Measurements from ENCODE around the gene NACC1. TPM values are rescaled to one million over a fixed set of nuclear protein-coding genes. Genes with fewer than 3 reads are reported as not detected.
"Not testable (repeated sequence)": the region's sequence is repeated elsewhere in the genome, so short reads cannot be mapped to it uniquely, and the experiment has no call there.

NACC1 gene
- total and polyA plus RNA-seq, 8 donors: 6.9 to 122 (median 23.4) TPM

GRCh38 chr19:13173139-13173737, 55.2 kb downstream of the NACC1 start:
- peak overlapping the region; percentile 0 to 84 (median 78) for H3K27ac ChIP-seq
- no peak for TF ChIP-seq POLR2A (IDR thresholded peaks at IDR 0.05)
- TF ChIP-seq EP300 (IDR thresholded peaks at IDR 0.05): no peak
- TF ChIP-seq CTCF (IDR thresholded peaks at IDR 0.05): no peak
- no peak for TF ChIP-seq POLR2AphosphoS5 (IDR thresholded peaks at IDR 0.05)
- H3K36me3 ChIP-seq: no peaks in the 10 kb centered on the region
- no peaks in the 10 kb centered on the region for H3K9me3 ChIP-seq
- intact Hi-C loops (cut with DNase I; ENCODE audit: low total_unique reads): no loop called here
- no peaks in the 10 kb centered on the region for H3K27me3 ChIP-seq
- no peak for DNase-seq
- peaks cover 19 to 44% (median 30%) of the 10 kb centered on the region in 4 donors for H3K4me1 ChIP-seq
- 80 to 92% (median 89%) methylated on average over 12 of the region's 12 CpGs for WGBS, 5 donors
- no peak overlapping the region for H3K4me3 ChIP-seq

- TF ChIP-seq POLR2AphosphoS5 (IDR thresholded peaks at IDR 0.05) (no peak), CTCF (IDR thresholded peaks at IDR 0.05) (no peak), POLR2A (IDR thresholded peaks at IDR 0.05) (no peak), EP300 (IDR thresholded peaks at IDR 0.05) (no peak)
- Histone ChIP-seq H3K27me3 (no peaks in the 10 kb centered on the region), H3K27ac (no peak overlapping the region), H3K4me3 (no peak overlapping the region), H3K4me1 (peaks cover 11 to 24% (median 17%) of the 10 kb centered on the region in 4 donors), H3K36me3 (no peaks in the 10 kb centered on the region), H3K9me3 (no peaks in the 10 kb centered on the region)
- intact Hi-C loops (cut with DNase I; ENCODE audit: low total_unique reads): no loop called here
- WGBS, 5 donors: 87 to 92% (median 92%) methylated on average over 8 of the region's 8 CpGs
- no peak for DNase-seq
These were observed 58.3 kb downstream of the NACC1 start for GRCh38 chr19:13176345-13176744.

- H3K4me3 ChIP-seq; H3K27ac ChIP-seq; H3K9me3 ChIP-seq; H3K27me3 ChIP-seq; intact Hi-C loops (cut with DNase I; ENCODE audit: low total_unique reads); DNase-seq; H3K36me3 ChIP-seq: not testable (repeated sequence)
- WGBS, 5 donors: 93 to 99% (median 95%) methylated on average over 5 of the region's 5 CpGs
- H3K4me1 ChIP-seq: peaks cover 10 to 24% (median 16%) of the 10 kb centered on the region in 4 donors
These were observed 59.5 kb downstream of the NACC1 start for GRCh38 chr19:13177584-13177983.

- H3K9me3 ChIP-seq, H3K36me3 ChIP-seq: not testable (repeated sequence)
These were observed 60.2 kb downstream of the NACC1 start for GRCh38 chr19:13178291-13178690.

GRCh38 chr19:13181747-13182388, 63.8 kb downstream of the NACC1 start:
- 14 to 20% (median 17%) methylated on average over 12 to 16 of the region's 16 CpGs for WGBS, 5 donors
- H3K9me3 ChIP-seq: no peaks in the 10 kb centered on the region
- H3K4me3 ChIP-seq: no peak overlapping the region
- peak; percentile 76 to 85 for DNase-seq
- peak overlapping the region in 2 of 5 donors; percentile 22 to 35 for H3K27ac ChIP-seq
- intact Hi-C loops (cut with DNase I; ENCODE audit: low total_unique reads): no loop called here
- H3K4me1 ChIP-seq: peaks cover 8 to 17% (median 12%) of the 10 kb centered on the region in 4 donors
- no peaks in the 10 kb centered on the region for H3K36me3 ChIP-seq
- H3K27me3 ChIP-seq: no peaks in the 10 kb centered on the region
- TF ChIP-seq POLR2AphosphoS5 (IDR thresholded peaks at IDR 0.05) (peak in 1 of 3 donors; percentile 6), EP300 (IDR thresholded peaks at IDR 0.05) (no peak), POLR2A (IDR thresholded peaks at IDR 0.05) (no peak)

More at GRCh38 chr19:13178291-13178690, 60.2 kb downstream of the NACC1 start:
- H3K4me3 ChIP-seq; intact Hi-C loops (cut with DNase I; ENCODE audit: low total_unique reads); H3K27ac ChIP-seq; H3K27me3 ChIP-seq; DNase-seq: not testable (repeated sequence)
- H3K4me1 ChIP-seq: peaks cover 8 to 17% (median 12%) of the 10 kb centered on the region in 4 donors
- WGBS, 5 donors: 82 to 87% (median 86%) methylated on average over 10 of the region's 10 CpGs

GRCh38 chr19:13184926-13185325, 66.9 kb downstream of the NACC1 start:
- H3K9me3 ChIP-seq; H3K4me3 ChIP-seq; DNase-seq; intact Hi-C loops (cut with DNase I; ENCODE audit: low total_unique reads); H3K27ac ChIP-seq; H3K27me3 ChIP-seq; H3K36me3 ChIP-seq: not testable (repeated sequence)
- H3K4me1 ChIP-seq: peaks cover 8 to 17% (median 12%) of the 10 kb centered on the region in 4 donors
- 67 to 96% (median 83%) methylated on average over 22 to 23 of the region's 23 CpGs for WGBS, 5 donors

GRCh38 chr19:13185763-13186657, 67.9 kb downstream of the NACC1 start:
- DNase-seq; H3K27me3 ChIP-seq; H3K9me3 ChIP-seq; H3K4me3 ChIP-seq; H3K27ac ChIP-seq; intact Hi-C loops (cut with DNase I; ENCODE audit: low total_unique reads); H3K36me3 ChIP-seq: not testable (repeated sequence)
- peaks cover 8 to 16% (median 12%) of the 10 kb centered on the region in 4 donors for H3K4me1 ChIP-seq
- 80 to 86% (median 84%) methylated on average over 18 to 22 of the region's 22 CpGs for WGBS, 5 donors

- WGBS, 5 donors: 85 to 95% (median 92%) methylated on average over 10 to 38 of the region's 38 CpGs
- peaks cover 6 to 14% (median 8%) of the 10 kb centered on the region in 4 donors for H3K4me1 ChIP-seq
These were observed 68.6 kb downstream of the NACC1 start for GRCh38 chr19:13186688-13187087.

More at GRCh38 chr19:13186688-13187087, 68.6 kb downstream of the NACC1 start:
- DNase-seq; H3K27ac ChIP-seq; intact Hi-C loops (cut with DNase I; ENCODE audit: low total_unique reads); H3K9me3 ChIP-seq; H3K4me3 ChIP-seq; H3K27me3 ChIP-seq; H3K36me3 ChIP-seq: not testable (repeated sequence)

All from stomach (tissue), 9 donors.